Measurements from ENCODE around the gene GABPB1.

The GABPB1 gene

DNA sequence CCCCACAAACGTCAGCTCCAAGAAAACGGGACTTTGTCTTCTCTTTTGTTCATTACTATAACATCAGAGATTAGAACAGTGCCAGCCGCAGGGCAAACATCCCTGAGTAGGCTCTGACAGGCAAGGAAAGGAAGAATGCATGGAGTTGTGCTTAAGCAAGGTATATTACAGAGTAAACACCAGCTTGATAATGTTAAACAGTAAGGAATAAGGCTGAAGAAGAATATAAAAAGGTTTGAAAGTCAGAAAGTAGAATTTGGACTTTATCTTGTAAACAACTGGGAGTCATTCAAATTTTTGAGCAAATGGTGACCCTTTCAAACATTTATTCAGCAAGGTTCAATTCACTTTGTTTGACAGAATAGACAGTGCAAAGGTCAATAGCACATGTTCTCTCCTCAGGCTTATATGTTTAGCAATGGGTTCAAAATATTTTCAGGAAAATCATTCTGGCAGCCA, 11.0 kb downstream of the GABPB1 start:
- TF ChIP-seq CTCF (IDR thresholded peaks at IDR 0.05; ENCODE audit: insufficient read depth, low read depth, low read length, missing control alignments), result no peak
- peak; percentile 13 for DNase-seq (ENCODE audit: low read depth)
- no peak overlapping the region for H3K4me3 ChIP-seq (ENCODE audit: low read length)

DNA sequence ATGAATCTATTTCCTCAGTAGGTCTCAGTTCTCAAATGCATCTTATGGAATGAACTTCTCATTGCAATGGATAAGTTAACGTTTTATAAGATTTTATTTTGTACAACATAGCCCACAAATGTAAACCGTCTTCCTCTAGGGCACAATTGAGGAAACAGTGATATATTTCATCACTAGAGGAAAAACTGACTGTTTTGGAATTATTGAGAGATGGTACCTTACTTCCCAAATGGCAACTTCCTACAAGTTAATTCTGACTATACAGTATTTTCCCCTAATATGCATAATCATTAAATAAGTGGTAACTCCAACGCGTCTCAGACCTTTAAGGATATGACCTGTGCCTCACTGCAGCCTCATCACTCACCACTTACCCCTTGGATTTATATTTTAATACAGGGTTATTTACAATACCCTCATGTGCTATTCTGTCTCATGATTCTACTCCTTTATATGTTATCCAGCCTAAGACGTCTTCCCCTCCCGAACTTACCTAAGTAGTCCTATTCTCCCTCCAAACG, 13.3 kb downstream of the GABPB1 start:
- no peak overlapping the region for H3K4me3 ChIP-seq (ENCODE audit: low read length)
- no peak for DNase-seq (ENCODE audit: low read depth)
- no peak for TF ChIP-seq CTCF (IDR thresholded peaks at IDR 0.05; ENCODE audit: insufficient read depth, low read depth, low read length, missing control alignments)

GRCh38 chr15:50340416-50340815, 14.6 kb downstream of the GABPB1 start:
- no peak for TF ChIP-seq CTCF (IDR thresholded peaks at IDR 0.05; ENCODE audit: insufficient read depth, low read depth, low read length, missing control alignments)
- H3K4me3 ChIP-seq (ENCODE audit: low read length), result no peak overlapping the region
- DNase-seq (ENCODE audit: low read depth), result no peak

DNA sequence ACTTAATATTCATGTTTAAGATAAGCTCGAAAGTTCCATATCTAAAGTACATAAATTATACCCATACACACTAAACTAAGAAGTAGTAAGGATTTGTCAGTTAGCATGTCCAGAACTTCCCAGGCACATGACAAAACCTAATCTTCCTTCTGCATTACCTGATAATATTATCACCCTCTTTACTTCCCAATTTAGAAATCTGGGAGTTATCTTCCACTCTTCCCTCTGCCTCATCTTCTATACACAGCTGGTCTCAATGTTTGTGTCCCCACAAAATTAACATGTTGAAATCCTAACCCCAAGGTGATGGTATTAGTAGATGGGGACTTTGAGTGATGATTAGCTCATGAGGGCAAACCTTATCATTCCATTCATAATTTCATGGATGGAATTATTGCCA, 15.3 kb downstream of the GABPB1 start:
- no peak for TF ChIP-seq CTCF (IDR thresholded peaks at IDR 0.05; ENCODE audit: insufficient read depth, low read depth, low read length, missing control alignments)
- DNase-seq (ENCODE audit: low read depth), result no peak
- H3K4me3 ChIP-seq (ENCODE audit: low read length), result no peak overlapping the region

DNA sequence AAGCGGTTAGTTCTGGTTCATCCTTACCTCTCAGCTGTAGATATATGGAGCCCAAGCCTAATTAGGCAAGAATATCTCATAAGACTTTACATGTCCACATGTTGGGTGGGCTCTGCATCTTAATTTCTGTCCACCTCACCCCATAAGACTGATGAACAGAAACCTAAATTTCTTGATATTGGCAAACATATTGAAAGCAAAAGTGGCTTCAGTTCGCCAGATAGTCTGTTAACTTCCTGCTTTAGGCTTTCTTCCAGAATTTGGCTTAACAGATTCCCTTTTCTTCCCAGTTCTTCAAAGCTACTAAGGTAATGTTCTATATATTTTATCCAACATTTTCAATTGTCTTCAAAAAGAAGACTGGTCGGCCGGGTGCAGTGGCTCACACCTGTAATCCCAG, 19.7 kb downstream of the GABPB1 start:
- TF ChIP-seq CTCF (IDR thresholded peaks at IDR 0.05; ENCODE audit: insufficient read depth, low read depth, low read length, missing control alignments), result no peak
- DNase-seq (ENCODE audit: low read depth), result no peak

GRCh38 chr15:50333229-50333628, 21.8 kb downstream of the GABPB1 start:
- no peak overlapping the region for H3K4me3 ChIP-seq (ENCODE audit: low read length)
- no peak for DNase-seq (ENCODE audit: low read depth)
- no peak for TF ChIP-seq CTCF (IDR thresholded peaks at IDR 0.05; ENCODE audit: insufficient read depth, low read depth, low read length, missing control alignments)

More for the DNA sequence above, 19.7 kb downstream of the GABPB1 start:
- H3K4me3 ChIP-seq (ENCODE audit: low read length), result no peak overlapping the region

- DNase-seq (ENCODE audit: low read depth), result peak; percentile 17
- no peak for TF ChIP-seq CTCF (IDR thresholded peaks at IDR 0.05; ENCODE audit: insufficient read depth, low read depth, low read length, missing control alignments)
- no peak overlapping the region for H3K4me3 ChIP-seq (ENCODE audit: low read length)
Measured at GRCh38 chr15:50330921-50331320, 24.1 kb downstream of the GABPB1 start.
